ENCODE results near the gene METTL8.
"Not testable (repeated sequence)": the region's sequence is repeated elsewhere in the genome, so short reads cannot be mapped to it uniquely, and the experiment has no call there.

Gene METTL8

DNA sequence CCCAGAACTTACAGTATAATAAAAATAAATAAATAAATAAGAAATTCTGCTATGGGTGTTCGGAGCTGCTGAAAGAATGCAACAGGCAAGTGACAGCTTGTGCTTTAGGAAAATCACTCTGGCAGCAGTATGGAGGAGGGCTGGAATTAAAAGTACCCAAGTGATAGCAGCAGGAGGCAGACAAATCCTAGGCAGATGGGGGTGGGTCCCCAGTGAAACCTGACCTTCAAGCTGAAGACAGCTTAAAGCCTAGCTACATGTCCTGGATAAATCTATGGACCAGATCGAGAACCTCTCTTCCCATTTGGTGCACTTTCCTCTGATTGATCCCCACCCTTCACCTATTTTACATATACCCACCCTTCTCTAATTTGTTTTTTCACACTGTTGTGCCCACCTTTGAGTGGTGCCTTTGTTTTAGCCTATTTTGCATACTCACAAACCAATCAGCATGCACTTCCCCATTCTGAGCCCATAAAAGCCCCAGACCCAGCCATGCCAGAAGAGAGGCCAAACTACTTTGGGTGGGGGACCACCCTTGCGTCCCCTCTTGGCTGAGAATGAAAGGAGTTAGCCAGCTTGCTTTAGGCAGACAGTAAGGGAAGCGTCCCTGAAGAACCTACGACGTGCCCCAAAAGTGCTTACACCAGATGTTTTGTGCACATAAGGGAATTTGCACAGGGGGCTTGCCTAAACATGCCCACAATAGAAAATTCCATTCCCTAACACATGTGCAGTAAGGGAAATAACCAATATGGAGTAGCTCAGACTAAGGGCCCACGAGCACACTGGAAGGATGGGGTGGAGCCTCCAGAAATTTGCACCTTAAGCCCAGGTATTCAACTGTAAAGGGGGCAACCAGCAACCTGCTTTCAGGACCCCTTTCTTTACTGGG lies 3.0 kb downstream of the METTL8 start:
- Histone ChIP-seq H3K4me3 (ENCODE audit: low read depth, low read length) (no peak overlapping the region), H3K9me3 (ENCODE audit: severe bottlenecking) (peaks cover 5% of the 10 kb centered on the region), H3K27ac (0 out of 2 replicates have a peak overlapping the region, but pooled peaks have one; percentile 0), H3K36me3 (peaks cover 5% of the 10 kb centered on the region), H3K27me3 (ENCODE audit: insufficient read depth, low read depth, severe bottlenecking) (no peaks in the 10 kb centered on the region)
- TF ChIP-seq, protein P1, sequence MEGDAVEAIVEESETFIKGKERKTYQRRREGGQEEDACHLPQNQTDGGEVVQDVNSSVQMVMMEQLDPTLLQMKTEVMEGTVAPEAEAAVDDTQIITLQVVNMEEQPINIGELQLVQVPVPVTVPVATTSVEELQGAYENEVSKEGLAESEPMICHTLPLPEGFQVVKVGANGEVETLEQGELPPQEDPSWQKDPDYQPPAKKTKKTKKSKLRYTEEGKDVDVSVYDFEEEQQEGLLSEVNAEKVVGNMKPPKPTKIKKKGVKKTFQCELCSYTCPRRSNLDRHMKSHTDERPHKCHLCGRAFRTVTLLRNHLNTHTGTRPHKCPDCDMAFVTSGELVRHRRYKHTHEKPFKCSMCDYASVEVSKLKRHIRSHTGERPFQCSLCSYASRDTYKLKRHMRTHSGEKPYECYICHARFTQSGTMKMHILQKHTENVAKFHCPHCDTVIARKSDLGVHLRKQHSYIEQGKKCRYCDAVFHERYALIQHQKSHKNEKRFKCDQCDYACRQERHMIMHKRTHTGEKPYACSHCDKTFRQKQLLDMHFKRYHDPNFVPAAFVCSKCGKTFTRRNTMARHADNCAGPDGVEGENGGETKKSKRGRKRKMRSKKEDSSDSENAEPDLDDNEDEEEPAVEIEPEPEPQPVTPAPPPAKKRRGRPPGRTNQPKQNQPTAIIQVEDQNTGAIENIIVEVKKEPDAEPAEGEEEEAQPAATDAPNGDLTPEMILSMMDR (IDR thresholded peaks at IDR 0.05; ENCODE audit: low read depth, low read length), result no peak
- DNase-seq, result peak; percentile 47

DNA sequence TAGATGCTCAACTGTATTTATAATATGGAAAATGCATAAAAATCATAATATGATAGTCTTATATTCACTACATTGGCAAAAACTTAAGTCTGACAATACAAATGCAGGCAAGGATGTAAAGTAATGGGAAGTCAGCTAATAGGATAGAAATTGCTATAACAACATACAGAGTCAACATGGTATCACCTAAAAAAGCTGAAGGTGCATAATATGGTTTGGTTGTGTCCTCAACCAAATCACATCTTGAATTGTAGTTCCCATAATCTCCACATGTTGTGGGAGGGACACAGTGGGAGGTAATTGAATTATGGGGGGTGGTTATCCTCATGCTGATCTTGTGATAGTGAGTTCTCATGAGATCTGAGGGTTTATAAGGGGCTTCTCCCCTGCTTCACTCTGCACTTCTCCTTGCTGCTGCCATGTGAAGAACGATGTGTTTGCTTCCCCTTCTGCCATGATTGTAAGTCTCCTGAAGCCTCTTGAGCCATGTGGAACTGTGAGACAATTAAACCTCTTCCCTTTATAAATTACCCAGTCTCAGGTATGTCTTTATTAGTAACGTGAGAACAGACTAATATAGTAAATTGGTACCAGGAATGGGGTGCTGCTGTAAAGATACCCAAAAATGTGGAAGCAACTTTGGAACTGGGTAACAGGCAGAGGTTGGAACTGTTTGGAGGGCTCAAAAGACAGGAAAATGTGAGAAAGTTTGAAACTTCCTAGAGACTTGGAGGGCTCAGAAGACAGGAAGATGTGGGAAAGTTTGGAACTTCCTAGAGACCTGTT lies 10.9 kb downstream of the METTL8 start:
- H3K36me3 ChIP-seq; H3K27ac ChIP-seq; DNase-seq; H3K4me3 ChIP-seq (ENCODE audit: low read depth, low read length); H3K27me3 ChIP-seq (ENCODE audit: insufficient read depth, low read depth, severe bottlenecking): not testable (repeated sequence)
- H3K9me3 ChIP-seq (ENCODE audit: severe bottlenecking), result peaks cover 11% of the 10 kb centered on the region

DNA sequence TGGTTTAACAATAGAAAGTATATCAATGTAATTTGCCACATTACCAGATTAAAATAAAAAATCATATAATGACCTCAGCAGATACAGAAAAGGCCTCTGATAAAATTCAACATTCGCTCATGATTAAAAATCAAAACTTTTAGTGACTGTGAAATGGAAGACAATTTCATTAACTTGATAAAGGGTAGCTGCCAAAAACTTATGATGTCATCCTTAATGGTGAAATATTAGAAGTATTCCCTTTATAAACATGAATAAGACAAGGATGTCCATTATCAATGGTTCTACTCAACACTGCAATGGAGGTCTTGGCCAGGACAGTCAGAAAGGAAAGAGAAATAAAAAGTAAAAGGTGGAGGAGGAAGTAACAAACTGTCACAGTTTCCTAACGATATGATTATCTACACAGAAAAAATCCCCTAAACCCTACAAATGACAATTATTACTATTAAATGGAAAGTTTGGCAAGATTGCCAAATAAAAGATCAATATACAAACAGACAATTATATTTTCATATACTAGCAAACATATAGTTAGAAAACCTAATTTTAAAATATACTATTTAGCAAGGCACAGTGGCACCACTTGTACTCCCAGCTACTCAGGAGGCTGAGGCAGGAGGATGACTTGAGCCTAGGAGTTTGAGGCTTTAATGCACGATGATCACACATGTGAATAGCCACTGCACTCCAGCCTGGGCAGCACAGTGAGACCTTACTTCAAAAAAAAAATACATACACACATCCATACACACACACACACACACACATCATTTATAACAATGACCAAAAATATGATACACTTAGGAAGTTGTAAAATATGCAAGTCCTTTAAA lies 12.8 kb downstream of the METTL8 start:
- no peak overlapping the region for H3K27ac ChIP-seq
- H3K27me3 ChIP-seq (ENCODE audit: insufficient read depth, low read depth, severe bottlenecking), result no peaks in the 10 kb centered on the region
- no peaks in the 10 kb centered on the region for H3K36me3 ChIP-seq
- TF ChIP-seq, protein P1 (IDR thresholded peaks at IDR 0.05; ENCODE audit: low read depth, low read length), result no peak
- no peak for DNase-seq
- H3K9me3 ChIP-seq (ENCODE audit: severe bottlenecking), result peaks cover 11% of the 10 kb centered on the region
- no peak overlapping the region for H3K4me3 ChIP-seq (ENCODE audit: low read depth, low read length)

DNA sequence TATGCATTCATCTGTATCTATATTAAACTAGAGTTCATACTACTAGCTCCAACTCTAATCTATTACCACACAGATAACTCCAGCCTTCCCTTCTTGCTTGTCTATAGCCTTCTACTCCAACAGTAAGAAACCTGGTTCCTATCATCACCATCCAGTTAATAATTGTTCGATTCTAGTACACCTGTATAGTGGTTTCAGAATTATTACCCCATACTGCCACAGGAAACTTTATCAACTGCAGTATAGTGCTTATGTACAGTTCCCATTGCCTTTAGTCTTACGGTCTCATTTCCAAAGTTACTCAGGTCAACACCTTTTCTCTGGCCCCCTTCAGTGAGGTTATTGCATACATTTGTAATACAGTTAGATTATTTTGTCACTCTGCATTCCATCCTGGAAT lies 14.5 kb downstream of the METTL8 start:
- no peaks in the 10 kb centered on the region for H3K36me3 ChIP-seq
- H3K4me3 ChIP-seq (ENCODE audit: low read depth, low read length), result no peak overlapping the region
- DNase-seq, result no peak
- H3K27me3 ChIP-seq (ENCODE audit: insufficient read depth, low read depth, severe bottlenecking), result no peaks in the 10 kb centered on the region
- TF ChIP-seq, protein P1 (IDR thresholded peaks at IDR 0.05; ENCODE audit: low read depth, low read length), result no peak
- peaks cover 6% of the 10 kb centered on the region for H3K9me3 ChIP-seq (ENCODE audit: severe bottlenecking)
- no peak overlapping the region for H3K27ac ChIP-seq

DNA sequence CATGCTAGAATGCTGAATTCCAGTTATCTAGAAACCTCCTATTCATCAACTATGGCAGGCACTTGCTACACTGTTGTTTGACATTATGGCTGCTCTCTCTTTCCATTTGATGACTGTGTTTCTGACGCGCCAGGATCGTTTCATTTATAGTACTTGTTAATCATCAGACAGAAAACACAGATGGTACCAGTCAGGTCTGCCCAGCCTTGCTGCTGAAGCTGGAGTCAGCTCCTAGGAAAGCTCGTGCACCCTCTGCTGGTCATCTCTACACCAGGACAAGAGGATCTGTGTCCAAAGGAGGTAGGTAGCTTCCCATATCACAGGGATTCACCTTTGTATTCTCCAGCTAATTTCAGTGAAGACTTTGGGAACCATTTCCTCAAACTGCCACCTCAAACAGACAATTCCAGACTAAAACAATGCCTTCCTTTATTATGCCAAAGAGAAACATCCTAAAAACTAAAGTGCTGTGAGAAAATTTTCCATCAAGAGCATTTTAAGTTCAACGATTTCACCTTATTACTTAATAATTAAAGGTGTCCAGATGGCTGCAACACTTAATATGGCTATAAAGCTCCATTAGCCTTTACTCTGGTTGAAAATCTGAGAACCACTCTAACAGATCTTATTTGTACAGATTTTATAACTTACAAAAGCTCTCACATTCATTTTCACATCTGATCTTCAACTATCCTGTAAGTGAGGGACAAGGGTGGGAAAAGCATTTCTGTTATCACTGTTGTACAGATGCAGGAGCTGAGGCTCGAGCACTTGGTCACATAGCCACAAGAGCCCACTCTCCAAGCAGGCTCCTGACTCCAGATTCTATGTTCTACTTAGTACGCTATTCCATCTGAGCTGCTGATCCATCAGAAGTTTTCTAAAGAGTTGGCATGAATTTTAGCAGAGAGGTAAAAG lies 17.5 kb downstream of the METTL8 start:
- TF ChIP-seq, protein P1 (IDR thresholded peaks at IDR 0.05; ENCODE audit: low read depth, low read length), result peak; percentile 90
- no peak overlapping the region for H3K4me3 ChIP-seq (ENCODE audit: low read depth, low read length)
- H3K27me3 ChIP-seq (ENCODE audit: insufficient read depth, low read depth, severe bottlenecking), result no peaks in the 10 kb centered on the region
- DNase-seq, result peak; percentile 96
- H3K9me3 ChIP-seq (ENCODE audit: severe bottlenecking), result no peaks in the 10 kb centered on the region
- H3K27ac ChIP-seq, result peak overlapping the region; percentile 60
- no peaks in the 10 kb centered on the region for H3K36me3 ChIP-seq

DNA sequence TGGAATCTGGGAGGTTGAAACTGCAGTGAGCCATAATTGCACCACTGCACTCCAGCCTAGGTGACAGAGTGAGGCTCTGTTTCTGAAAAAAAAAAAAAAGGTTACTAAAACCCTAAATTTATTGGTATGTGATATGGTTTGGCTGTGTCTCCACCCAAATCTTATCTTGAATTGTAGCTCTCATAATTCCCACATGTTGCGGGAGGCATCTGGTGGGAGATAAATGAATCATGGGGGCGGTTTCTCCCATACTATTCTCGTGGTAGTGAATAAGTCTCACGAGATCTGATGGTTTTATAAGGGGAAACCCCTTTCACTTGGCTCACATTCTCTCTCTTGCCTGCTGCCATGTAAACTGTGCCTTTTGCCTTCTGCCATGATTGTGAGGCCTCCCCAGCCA lies 19.1 kb downstream of the METTL8 start:
- H3K27ac ChIP-seq, DNase-seq, H3K36me3 ChIP-seq: not testable (repeated sequence)

More for the DNA sequence above, 19.1 kb downstream of the METTL8 start:
- not testable (repeated sequence) for H3K4me3 ChIP-seq (ENCODE audit: low read depth, low read length); H3K9me3 ChIP-seq (ENCODE audit: severe bottlenecking); H3K27me3 ChIP-seq (ENCODE audit: insufficient read depth, low read depth, severe bottlenecking)

All from WERI-Rb-1 (cell line).